ENCODE results near the gene ZNF892.
"Not testable (repeated sequence)": the region's sequence is repeated elsewhere in the genome, so short reads cannot be mapped to it uniquely, and the experiment has no call there.

ZNF892 gene

DNA sequence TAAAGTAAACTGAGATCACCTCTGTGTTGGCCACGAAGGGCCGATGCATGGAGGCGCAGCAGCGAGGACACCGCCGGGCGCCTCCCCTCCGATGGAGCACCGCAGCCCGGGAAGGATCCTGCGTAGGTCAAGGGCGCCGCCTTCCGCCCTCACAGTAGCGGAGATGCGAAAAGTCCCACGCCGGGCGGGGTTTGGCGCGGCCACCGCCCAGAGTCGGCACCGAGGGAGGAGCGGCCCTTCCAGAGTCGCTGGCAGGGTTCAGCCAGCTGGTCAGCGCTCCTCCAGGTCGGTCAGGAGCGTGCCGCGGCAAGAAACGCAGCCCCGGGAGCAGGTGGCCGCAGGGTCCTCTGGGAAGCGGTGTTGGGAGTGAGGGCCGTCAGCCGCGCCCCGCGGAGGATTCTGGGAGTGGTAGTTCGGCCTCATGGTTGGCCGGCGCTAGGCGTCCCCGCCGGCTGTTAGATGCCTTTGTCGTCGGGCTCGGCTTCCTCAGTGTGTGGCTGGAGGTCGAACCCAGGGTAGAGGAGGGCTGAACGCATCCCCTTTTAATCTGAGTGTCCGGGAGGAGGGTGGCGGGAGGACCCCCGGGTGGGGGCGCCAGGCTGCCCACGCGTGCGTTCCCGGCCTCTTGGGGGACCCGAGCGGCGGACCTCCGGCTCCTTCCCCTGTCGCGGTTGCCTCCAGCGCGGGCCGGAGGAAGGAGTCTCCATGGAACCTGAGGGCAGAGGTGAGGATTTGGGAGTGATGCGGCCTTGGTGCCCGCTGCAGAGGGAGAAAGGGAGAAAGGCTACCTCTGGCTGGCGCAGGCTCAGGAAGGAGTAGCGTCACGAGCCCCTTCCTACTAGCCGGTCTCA, at the start of gene ZNF892:
TSS of gene ZNF892 (plus strand) at position 411 of the 851 bp plus-strand sequence. CDS start at position 706, 295 bp downstream.
- FAIRE-seq: peak; percentile 95
- DNase-seq (ENCODE audit: extremely low spot score, insufficient read length, low read depth): peak; percentile 87

DNA sequence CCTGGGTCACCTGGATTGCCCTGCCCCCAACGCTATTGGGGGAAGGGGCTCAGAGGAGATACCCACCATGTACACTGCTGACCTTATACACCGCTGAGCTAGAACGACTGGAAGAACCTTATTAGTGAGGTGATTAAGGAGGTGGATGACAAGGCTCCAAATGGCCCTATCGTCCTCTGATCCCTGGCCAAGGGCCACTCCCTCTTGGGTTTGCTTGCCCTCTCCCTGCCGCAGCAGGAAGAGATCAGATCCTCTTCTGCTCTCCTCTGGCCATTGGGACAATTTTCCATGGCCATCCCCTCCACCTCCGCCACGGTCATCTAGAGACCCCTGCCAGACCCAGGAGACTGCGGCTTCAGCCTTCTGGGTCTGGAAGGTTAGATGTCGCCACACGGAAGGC, 48.9 kb upstream of the ZNF892 start:
- no peak for DNase-seq (ENCODE audit: extremely low spot score, insufficient read length, low read depth)
- no peak for FAIRE-seq

DNA sequence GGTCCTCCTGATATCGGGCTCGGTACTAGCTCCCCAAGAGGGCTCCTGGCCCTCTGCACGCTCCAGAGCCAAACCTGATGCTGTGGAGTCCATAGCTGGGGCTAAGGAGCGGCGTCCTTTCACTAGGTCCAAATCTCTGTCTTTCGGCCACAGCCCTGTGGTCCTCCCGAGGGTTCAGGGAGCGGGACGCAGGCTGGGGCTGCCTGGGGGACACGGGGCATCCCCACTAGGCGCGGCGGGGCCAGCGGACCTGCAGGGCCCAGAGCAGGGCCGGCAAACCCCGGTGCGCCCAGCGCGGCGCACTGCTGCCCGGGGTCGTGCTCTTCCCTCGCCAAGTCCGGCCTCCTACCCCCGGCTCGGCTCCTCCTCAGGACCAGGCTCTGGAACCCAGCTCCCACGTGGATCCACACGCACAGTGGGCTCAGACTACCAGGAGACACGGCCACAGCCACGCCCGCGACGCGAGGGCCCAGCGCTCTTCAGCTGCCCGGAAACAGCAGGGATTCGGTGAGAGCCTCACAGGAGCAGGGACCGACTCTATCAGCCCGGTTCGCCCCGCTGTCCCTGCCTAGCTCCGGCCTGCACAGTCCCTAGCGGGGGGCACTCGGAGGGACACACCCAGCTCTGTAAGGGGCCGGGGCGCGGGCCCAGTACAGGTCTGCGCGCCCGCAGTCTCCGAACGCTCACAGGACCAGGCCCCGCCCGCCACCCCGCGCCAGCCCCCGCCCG, 48.3 kb upstream of the ZNF892 start:
- FAIRE-seq (no peak), DNase-seq (ENCODE audit: extremely low spot score, insufficient read length, low read depth) (no peak)

DNA sequence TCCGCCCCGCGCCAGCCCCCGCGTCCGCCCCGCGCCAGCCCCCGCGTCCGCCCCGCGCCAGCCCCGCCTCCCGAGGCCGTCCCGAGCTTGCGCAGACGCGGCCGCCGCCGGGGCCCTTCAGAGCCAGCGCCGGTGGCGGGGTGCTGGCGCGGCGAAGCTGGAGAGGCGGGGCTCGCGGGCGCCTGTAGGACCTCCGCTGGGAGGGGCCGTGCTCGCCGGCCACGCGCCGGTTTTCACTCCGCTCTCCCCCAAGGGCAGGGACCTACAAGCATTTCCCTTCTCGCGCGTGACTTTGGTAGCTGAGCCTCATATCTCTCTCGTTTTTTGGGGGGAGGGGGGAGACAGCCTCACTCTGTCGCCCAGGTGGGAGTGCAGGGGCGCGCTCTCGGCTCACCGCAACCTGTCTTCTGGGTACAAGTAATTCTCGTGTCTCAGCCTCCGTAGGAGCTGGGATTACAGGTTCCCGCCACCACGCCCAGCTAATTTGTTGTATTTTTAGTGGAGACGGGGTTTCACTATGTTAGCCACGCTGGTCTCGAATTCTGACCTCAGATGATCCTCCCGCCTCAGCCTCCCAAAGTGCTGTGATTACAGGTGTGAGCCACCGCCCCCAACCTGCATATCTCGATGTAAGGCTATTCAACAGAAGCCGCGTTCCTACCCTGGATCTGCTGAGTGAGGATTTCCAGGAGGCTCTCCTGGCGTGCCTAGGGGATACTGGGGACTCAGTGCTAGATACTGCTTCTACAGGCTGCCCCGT, 47.5 kb upstream of the ZNF892 start, which contains the start of gene ZNF514:
TSS of gene ZNF514 (minus strand) at position 159 of the 760 bp plus-strand sequence. CDS start 6,595 bp downstream, outside the sequence.
- FAIRE-seq: no peak
- DNase-seq (ENCODE audit: extremely low spot score, insufficient read length, low read depth): peak; percentile 59

DNA sequence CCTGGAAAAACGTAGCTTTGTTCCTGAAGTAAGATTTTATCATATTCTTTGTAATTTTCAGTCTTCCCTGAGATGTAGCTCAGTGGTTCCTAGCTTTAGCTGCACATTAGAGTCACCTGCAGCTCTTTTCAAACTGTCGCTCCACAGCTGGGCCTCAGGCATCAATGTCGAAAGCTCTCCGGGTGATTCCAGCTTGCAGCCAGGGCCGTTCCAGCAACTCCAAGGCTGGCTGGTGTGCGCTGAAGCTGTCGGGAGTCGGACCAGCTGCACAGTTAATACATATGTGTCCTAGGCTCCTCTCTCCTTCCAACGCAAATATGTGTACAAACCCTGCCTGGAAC, 42.3 kb upstream of the ZNF892 start:
- no peak for FAIRE-seq
- no peak for DNase-seq (ENCODE audit: extremely low spot score, insufficient read length, low read depth)

DNA sequence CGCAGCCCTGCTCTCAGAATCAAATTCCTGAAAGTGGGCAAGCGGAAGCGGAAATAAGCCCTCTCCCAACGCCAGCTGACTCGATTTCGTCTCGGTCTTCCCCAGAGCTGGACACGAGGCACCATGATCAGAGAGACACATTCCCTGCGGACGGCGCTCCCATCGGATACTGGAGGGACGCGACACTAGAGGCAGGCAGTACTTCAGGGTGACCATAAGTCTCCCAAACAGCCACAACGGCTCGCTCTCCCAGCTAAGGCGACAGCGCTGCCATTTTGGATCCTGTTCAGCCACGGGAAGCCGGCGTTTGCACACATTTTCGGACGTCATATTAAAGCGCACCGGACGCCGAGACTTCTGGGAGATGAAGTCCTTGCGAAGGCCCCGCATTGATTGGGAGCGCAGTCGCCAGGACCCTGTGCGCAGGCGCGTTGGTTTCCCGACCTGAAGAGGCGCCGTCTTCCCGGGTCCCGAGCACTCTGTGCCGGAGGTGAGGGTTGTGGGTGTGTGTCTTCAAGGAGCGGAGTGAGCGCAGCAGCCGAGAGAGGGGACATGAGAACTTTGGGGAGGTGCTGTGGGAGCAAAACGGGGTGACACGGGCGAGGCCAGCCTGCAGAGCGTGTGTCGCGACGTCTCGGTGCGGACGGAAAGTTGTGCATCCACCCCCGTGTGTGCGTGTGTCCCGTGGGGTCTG, 41.8 kb upstream of the ZNF892 start, which contains the start of gene ZNF2:
TSS of gene ZNF2 (plus strand) at position 439 of the 694 bp plus-strand sequence. CDS start 10,418 bp downstream, outside the sequence.
- peak; percentile 92 for FAIRE-seq
- peak; percentile 100 for DNase-seq (ENCODE audit: extremely low spot score, insufficient read length, low read depth)

DNA sequence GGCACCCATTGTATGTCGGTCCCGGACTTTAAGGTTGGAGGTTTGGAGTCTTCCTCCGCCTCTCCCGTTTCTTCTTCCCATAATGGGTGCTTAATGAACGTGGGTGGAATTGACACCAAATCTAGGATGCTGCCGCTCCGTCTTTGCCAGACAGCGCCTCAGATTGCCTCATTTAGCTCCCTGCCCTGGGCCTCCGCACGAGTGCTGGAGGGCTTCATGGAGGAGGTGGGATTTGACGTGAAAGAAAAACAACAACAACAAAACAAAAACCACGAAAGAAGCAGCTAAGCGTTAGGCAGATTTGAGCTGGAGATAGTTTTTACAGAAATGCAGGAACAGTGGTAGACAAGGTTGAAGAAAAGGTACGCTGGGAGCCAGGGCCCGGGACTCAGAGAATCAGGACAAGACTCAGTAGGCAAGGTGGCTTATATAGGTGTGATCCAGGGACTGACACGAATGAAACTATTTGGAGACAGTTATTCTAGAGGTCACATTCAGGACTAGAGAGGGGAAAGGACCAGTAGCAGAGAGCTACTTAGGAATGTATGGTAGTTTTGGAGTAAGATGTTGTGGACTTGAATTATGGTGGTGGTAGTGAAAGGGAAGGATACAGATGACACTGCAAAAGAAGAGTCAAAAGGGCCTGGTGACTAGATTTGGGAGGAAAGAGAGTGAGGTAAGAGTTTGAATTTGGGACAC, 41.1 kb upstream of the ZNF892 start:
- FAIRE-seq: no peak

DNA sequence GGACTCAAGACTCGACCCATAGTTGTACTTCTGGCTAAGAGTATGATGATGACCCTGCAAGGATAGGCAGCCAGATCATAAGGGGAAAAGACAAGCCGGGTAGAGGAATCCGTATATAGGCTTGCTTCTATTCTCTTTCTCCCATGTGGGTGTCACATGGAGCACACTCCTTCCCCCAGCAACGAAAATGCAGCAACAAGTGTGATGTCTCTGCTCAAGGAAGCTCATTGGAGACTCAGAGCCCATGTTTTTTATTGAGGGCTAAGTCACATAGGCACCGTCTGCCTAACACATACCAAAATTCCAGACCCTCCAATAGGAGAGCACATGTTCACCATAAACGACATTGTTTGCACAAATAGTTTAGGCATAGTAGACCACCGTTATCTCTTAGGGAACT, 35.4 kb upstream of the ZNF892 start:
- no peak for FAIRE-seq
- DNase-seq (ENCODE audit: extremely low spot score, insufficient read length, low read depth): no peak

More for the DNA sequence above, 41.1 kb upstream of the ZNF892 start:
- DNase-seq (ENCODE audit: extremely low spot score, insufficient read length, low read depth): no peak

DNA sequence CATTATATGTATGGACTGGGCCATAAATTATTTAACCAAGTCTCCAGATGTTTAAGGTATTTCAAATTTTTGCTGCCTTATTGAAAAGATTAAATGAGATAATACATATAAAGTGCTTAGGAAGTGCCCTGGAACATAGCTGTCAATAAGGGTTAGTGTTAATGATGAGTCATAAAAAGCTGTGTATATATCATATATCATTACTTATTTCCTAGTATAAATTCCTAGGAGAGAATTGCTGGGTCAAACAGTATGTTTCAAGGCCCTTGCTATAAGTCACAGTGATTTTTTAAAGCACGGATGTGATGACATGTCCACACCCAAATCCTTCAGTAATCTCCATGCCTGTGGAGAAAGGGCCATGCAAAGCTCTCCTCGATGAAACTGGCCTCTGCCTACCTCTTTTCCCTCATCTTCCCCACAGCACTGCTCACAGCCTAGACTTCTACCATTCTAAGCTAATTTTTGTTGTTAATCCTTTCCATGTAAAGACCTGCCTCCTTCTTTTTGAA, 33.2 kb upstream of the ZNF892 start:
- no peak for FAIRE-seq
- DNase-seq (ENCODE audit: extremely low spot score, insufficient read length, low read depth): no peak

DNA sequence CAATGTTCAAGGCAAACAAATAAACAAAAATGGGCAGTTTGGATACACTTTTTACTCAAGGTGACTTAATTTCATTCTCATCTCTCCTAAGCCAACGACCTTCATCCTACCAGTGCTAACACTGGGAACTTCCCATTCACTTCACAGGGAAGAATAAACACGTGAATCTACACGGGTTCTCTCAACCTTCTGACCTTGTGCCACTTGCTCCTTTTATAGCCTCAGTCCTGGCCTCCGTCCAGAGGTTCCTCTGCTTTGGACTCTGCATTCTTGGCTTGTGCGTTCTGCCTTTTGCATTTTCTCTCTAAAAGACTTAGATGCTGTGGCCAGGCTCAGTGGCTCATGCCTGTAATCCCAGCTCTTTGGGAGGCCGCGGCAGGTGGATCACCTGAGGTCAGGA, 27.9 kb upstream of the ZNF892 start:
- no peak for FAIRE-seq

DNA sequence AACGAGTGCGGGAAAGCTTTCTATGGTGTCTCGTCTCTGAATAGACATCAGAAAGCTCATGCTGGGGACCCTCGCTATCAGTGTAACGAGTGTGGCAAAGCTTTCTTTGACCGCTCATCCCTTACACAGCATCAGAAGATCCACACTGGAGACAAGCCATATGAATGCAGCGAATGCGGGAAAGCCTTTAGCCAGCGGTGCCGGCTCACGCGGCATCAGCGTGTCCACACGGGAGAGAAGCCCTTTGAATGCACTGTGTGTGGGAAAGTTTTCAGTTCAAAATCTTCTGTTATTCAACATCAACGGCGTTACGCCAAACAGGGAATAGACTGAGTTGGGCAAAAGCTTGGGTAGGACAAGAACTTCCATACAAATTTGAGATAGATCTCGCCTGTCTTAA, 25.5 kb upstream of the ZNF892 start:
- FAIRE-seq: no peak
- no peak for DNase-seq (ENCODE audit: extremely low spot score, insufficient read length, low read depth)

More for the DNA sequence above, 27.9 kb upstream of the ZNF892 start:
- no peak for DNase-seq (ENCODE audit: extremely low spot score, insufficient read length, low read depth)

DNA sequence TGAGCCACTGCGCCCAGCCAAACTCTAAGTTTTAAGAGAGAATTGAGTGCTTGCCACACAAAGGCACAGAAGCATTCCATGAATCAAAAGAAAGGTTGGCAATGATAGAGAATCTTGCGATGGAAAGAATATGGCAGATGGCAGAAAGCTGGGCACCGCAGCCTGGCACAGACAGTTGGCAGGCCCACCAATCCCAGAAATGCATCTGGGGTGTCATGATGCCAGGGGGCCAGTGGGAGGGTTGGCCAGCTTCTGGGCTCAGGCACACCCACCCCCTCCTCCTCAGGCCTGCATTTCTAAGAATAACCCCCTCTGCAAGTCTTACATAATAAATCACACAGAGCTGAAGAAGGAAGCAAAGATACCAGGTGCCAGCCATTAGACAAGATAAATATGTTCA, 22.1 kb upstream of the ZNF892 start:
- DNase-seq (ENCODE audit: extremely low spot score, insufficient read length, low read depth) (no peak), FAIRE-seq (no peak)

DNA sequence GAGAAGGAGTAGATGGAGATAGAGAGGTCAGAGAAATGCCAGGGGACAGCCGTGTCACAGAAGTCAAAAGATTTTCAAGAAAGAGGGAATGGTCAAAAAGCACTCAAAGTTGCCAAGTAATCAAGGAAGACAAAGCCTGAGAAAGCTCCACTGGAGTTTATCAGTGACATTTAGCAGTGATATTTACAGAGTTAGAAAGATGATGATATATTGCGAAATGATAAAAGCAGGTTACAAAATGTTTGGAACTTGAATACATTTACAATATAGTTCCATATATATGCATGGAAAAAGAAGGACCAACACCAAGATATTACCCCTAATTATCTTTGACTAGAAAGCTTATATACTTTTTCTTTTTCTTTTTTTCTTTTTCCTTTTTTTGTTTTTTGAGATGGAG, 21.3 kb upstream of the ZNF892 start:
- no peak for FAIRE-seq
- no peak for DNase-seq (ENCODE audit: extremely low spot score, insufficient read length, low read depth)

DNA sequence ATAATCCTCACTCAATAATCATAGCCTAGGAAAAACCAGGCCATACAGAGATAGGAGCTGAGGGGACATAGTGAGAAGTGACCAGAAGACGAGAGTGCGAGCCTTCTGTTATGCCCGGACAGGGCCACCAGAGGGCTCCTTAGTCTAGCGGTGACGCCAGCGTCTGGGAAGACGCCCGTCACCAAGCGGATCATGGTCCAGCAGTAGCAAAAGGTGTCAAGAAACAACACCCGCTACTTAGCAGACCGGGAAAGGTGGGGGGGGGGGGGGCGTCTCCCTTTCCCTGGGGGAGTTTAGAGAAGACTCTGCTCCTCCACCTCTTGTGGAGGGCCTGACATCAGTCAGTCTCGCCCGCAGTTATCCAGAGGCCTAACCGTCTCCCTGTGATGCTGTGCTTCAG, 14.4 kb upstream of the ZNF892 start:
- FAIRE-seq; DNase-seq (ENCODE audit: extremely low spot score, insufficient read length, low read depth): not testable (repeated sequence)

DNA sequence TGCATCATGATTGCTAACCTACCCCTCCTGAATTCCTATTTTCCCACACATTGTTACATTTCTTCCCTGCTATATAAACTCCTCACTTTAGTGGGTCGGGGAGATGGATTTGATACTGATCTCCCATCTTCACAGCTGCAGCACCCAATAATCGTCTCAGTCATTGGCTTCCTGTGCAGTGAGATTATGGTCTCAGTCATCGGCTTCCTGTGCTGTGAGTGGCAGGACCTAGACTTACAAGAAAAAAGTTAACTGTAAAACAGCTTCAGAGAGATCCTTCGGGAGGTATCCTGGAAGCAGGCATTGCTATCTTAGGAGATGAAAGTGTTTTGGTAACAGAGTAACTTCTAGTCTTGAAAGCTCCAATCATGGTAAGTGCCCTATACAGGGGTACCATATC, 3.4 kb upstream of the ZNF892 start:
- DNase-seq (ENCODE audit: extremely low spot score, insufficient read length, low read depth): no peak
- no peak for FAIRE-seq

DNA sequence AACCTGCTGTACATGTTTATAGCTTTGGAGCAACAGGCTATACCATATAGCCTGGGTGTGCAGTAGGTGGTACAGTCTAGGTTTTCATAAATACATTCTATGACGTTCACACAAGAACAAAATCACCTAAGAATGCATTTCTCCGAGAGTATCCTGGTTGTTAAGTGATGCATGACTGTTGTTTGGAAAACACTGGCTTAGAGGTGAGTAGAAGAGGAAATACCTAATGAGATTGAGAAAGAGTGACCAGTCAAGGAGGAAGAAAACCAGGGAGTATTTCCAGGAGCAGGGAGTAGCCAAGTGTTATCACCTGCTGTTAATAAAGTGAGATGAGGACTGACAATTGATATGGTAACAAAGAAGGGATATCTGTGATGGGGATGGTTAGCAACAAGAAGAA, 2.9 kb upstream of the ZNF892 start:
- no peak for FAIRE-seq
- DNase-seq (ENCODE audit: extremely low spot score, insufficient read length, low read depth): no peak

DNA sequence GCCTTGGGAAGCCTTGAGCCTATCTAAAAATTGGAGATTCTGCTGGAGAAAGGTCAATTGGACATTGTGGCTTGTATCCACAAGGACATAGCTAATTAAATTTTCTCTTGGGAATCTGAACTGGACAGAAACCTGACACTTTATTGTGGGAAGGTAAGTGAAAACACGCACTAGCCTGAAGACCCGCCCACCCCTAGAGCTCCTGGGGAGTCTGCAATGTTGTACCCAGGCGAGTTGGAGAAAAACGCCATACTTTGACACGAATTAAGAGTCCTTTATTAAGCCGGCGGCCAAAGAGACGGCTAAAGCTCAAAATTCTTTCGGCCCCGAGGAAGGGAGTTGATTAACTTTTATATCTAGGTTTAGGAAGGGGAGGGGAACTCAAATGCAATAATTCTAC, 1.2 kb upstream of the ZNF892 start:
- DNase-seq (ENCODE audit: extremely low spot score, insufficient read length, low read depth) (no peak), FAIRE-seq (no peak)

DNA sequence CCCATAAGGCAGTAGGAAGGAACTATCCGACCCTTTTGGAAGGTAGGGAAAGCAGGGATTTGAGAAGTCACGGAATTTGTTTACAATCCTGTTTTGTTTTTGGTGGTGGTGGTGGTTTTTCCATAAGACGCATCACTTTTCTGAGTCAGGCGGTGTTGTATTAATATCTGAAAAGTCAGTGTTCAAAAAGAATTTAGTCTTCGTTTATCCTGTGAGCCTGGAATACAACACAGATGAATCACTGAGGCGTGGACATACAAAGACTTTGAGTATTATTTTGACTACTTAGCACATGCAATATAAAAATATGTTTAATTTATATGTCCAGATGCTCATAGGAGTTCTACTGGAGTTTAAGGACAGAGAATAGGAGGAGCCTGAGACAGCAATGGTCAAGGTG, 785 bp downstream of the ZNF892 start:
- DNase-seq (ENCODE audit: extremely low spot score, insufficient read length, low read depth) (no peak), FAIRE-seq (no peak)

DNA sequence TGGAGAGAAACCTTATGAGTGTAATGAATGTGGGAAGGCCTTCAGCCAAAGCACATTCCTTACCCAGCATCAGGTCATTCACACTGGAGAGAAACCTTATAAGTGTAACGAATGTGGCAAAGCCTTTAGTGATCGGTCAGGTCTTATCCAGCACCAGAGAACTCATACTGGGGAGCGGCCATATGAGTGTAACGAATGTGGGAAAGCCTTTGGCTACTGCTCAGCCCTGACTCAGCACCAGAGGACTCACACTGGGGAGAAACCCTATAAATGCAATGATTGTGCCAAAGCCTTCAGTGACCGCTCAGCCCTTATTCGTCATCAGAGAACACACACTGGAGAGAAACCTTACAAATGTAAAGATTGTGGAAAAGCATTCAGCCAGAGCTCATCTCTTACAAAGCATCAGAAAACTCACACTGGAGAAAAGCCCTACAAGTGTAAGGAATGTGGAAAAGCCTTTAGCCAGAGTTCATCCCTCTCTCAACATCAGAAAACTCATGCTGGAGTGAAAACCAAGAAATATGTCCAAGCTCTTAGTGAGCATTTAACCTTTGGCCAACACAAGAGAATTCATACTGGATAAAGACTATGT, 7.8 kb downstream of the ZNF892 start:
- no peak for FAIRE-seq

More for the DNA sequence above, 7.8 kb downstream of the ZNF892 start:
- no peak for DNase-seq (ENCODE audit: extremely low spot score, insufficient read length, low read depth)
